ENCODE data around the gene CEP128. TPM values are rescaled to one million over a fixed set of nuclear protein-coding genes. Genes with fewer than 3 reads are reported as not detected.

Gene CEP128
- total RNA-seq, 1 experiment from 2014 or later = 28.3 TPM

GRCh38 chr14:80781972-80782367, 159.6 kb downstream of the CEP128 start:
- Histone ChIP-seq H3K4me1 (ENCODE audit: low read length) (no peaks in the 10 kb centered on the region), H3K4me2 (ENCODE audit: low read depth, low read length, poor library complexity, severe bottlenecking) (no peak overlapping the region), H3K9me3 (ENCODE audit: low read length) (no peaks in the 10 kb centered on the region), H3K27me3 (ENCODE audit: low read length) (no peaks in the 10 kb centered on the region), H2AFZ (ENCODE audit: low read length) (no peak overlapping the region), H3K9me2 (replicated peaks; ENCODE audit: insufficient read depth, low read length) (no peaks in the 10 kb centered on the region), H3K79me2 (ENCODE audit: low read length) (0 out of 2 replicates have a peak, but pooled peaks cover 3% of the 10 kb centered on the region), H4K20me1 (ENCODE audit: insufficient read depth, low read depth, low read length) (no peaks in the 10 kb centered on the region), H3K9ac (ENCODE audit: low read length) (no peak overlapping the region), H3K36me3 (ENCODE audit: insufficient read depth, low read length) (peaks cover 6% of the 10 kb centered on the region; the same call in 1 of the 2 replicates), H3K4me3 (ENCODE audit: low read length) (no peak overlapping the region), H3K27ac (ENCODE audit: low read length) (no peak overlapping the region)
- DNase-seq = no peak

- Histone ChIP-seq H3K9me2 (replicated peaks; ENCODE audit: insufficient read depth, low read length) (no peaks in the 10 kb centered on the region), H3K9me3 (ENCODE audit: low read length) (no peaks in the 10 kb centered on the region), H4K20me1 (ENCODE audit: insufficient read depth, low read depth, low read length) (no peaks in the 10 kb centered on the region), H3K36me3 (ENCODE audit: insufficient read depth, low read length) (peaks cover 5% of the 10 kb centered on the region; the same call in 1 of the 2 replicates), H3K79me2 (ENCODE audit: low read length) (0 out of 2 replicates have a peak, but pooled peaks cover 3% of the 10 kb centered on the region), H3K9ac (ENCODE audit: low read length) (no peak overlapping the region), H3K4me2 (ENCODE audit: low read depth, low read length, poor library complexity, severe bottlenecking) (no peak overlapping the region), H3K27ac (ENCODE audit: low read length) (no peak overlapping the region), H3K4me3 (ENCODE audit: low read length) (no peak overlapping the region), H3K27me3 (ENCODE audit: low read length) (no peaks in the 10 kb centered on the region), H2AFZ (ENCODE audit: low read length) (no peak overlapping the region), H3K4me1 (ENCODE audit: low read length) (no peaks in the 10 kb centered on the region)
- no peak for DNase-seq
These were observed 161.0 kb downstream of the CEP128 start for GRCh38 chr14:80780500-80780899.

GRCh38 chr14:80776657-80777056, 164.9 kb downstream of the CEP128 start:
- Histone ChIP-seq H3K79me2 (ENCODE audit: low read length) (0 out of 2 replicates have a peak, but pooled peaks cover 3% of the 10 kb centered on the region), H3K36me3 (ENCODE audit: insufficient read depth, low read length) (0 out of 2 replicates have a peak, but pooled peaks cover 4% of the 10 kb centered on the region), H3K9me3 (ENCODE audit: low read length) (no peaks in the 10 kb centered on the region), H4K20me1 (ENCODE audit: insufficient read depth, low read depth, low read length) (no peaks in the 10 kb centered on the region), H3K4me1 (ENCODE audit: low read length) (no peaks in the 10 kb centered on the region), H3K27me3 (ENCODE audit: low read length) (no peaks in the 10 kb centered on the region), H3K9ac (ENCODE audit: low read length) (no peak overlapping the region), H3K4me2 (ENCODE audit: low read depth, low read length, poor library complexity, severe bottlenecking) (no peak overlapping the region), H3K9me2 (replicated peaks; ENCODE audit: insufficient read depth, low read length) (no peaks in the 10 kb centered on the region), H2AFZ (ENCODE audit: low read length) (no peak overlapping the region), H3K4me3 (ENCODE audit: low read length) (no peak overlapping the region), H3K27ac (ENCODE audit: low read length) (no peak overlapping the region)
- no peak for DNase-seq

GRCh38 chr14:80776186-80776585, 165.4 kb downstream of the CEP128 start:
- DNase-seq = no peak
- H3K36me3 ChIP-seq (ENCODE audit: insufficient read depth, low read length) = 0 out of 2 replicates have a peak, but pooled peaks cover 4% of the 10 kb centered on the region
- H3K27ac ChIP-seq (ENCODE audit: low read length) = no peak overlapping the region
- no peaks in the 10 kb centered on the region for H3K27me3 ChIP-seq (ENCODE audit: low read length)
- no peaks in the 10 kb centered on the region for H3K9me2 ChIP-seq (replicated peaks; ENCODE audit: insufficient read depth, low read length)
- H3K4me3 ChIP-seq (ENCODE audit: low read length) = no peak overlapping the region
- no peak overlapping the region for H3K9ac ChIP-seq (ENCODE audit: low read length)
- no peak overlapping the region for H2AFZ ChIP-seq (ENCODE audit: low read length)
- H3K4me2 ChIP-seq (ENCODE audit: low read depth, low read length, poor library complexity, severe bottlenecking) = no peak overlapping the region
- 0 out of 2 replicates have a peak, but pooled peaks cover 3% of the 10 kb centered on the region for H3K79me2 ChIP-seq (ENCODE audit: low read length)
- H3K9me3 ChIP-seq (ENCODE audit: low read length) = no peaks in the 10 kb centered on the region
- no peaks in the 10 kb centered on the region for H4K20me1 ChIP-seq (ENCODE audit: insufficient read depth, low read depth, low read length)
- no peaks in the 10 kb centered on the region for H3K4me1 ChIP-seq (ENCODE audit: low read length)

GRCh38 chr14:80772504-80772903, 169.0 kb downstream of the CEP128 start:
- peaks cover 9% of the 10 kb centered on the region; the same call in 1 of the 2 replicates for H3K36me3 ChIP-seq (ENCODE audit: insufficient read depth, low read length)
- H3K27ac ChIP-seq (ENCODE audit: low read length) = no peak overlapping the region
- no peak overlapping the region for H2AFZ ChIP-seq (ENCODE audit: low read length)
- H3K27me3 ChIP-seq (ENCODE audit: low read length) = no peaks in the 10 kb centered on the region
- H4K20me1 ChIP-seq (ENCODE audit: insufficient read depth, low read depth, low read length) = no peaks in the 10 kb centered on the region
- H3K9me3 ChIP-seq (ENCODE audit: low read length) = no peaks in the 10 kb centered on the region
- H3K9me2 ChIP-seq (replicated peaks; ENCODE audit: insufficient read depth, low read length) = no peaks in the 10 kb centered on the region
- H3K4me2 ChIP-seq (ENCODE audit: low read depth, low read length, poor library complexity, severe bottlenecking) = no peak overlapping the region
- H3K9ac ChIP-seq (ENCODE audit: low read length) = no peak overlapping the region
- H3K79me2 ChIP-seq (ENCODE audit: low read length) = no peaks in the 10 kb centered on the region
- no peak for DNase-seq
- H3K4me3 ChIP-seq (ENCODE audit: low read length) = no peak overlapping the region
- no peaks in the 10 kb centered on the region; the same call in 1 of the 2 replicates for H3K4me1 ChIP-seq (ENCODE audit: low read length)

GRCh38 chr14:80771201-80771600, 170.3 kb downstream of the CEP128 start:
- H2AFZ ChIP-seq (ENCODE audit: low read length) = no peak overlapping the region
- no peaks in the 10 kb centered on the region for H3K27me3 ChIP-seq (ENCODE audit: low read length)
- H3K27ac ChIP-seq (ENCODE audit: low read length) = no peak overlapping the region
- peaks cover 9% of the 10 kb centered on the region; the same call in 1 of the 2 replicates for H3K36me3 ChIP-seq (ENCODE audit: insufficient read depth, low read length)
- no peaks in the 10 kb centered on the region for H3K9me3 ChIP-seq (ENCODE audit: low read length)
- no peak overlapping the region for H3K9ac ChIP-seq (ENCODE audit: low read length)
- H3K4me1 ChIP-seq (ENCODE audit: low read length) = no peaks in the 10 kb centered on the region; the same call in 1 of the 2 replicates
- DNase-seq = no peak
- H3K9me2 ChIP-seq (replicated peaks; ENCODE audit: insufficient read depth, low read length) = no peaks in the 10 kb centered on the region
- H3K4me3 ChIP-seq (ENCODE audit: low read length) = no peak overlapping the region
- H3K4me2 ChIP-seq (ENCODE audit: low read depth, low read length, poor library complexity, severe bottlenecking) = no peak overlapping the region
- H3K79me2 ChIP-seq (ENCODE audit: low read length) = no peaks in the 10 kb centered on the region
- no peaks in the 10 kb centered on the region for H4K20me1 ChIP-seq (ENCODE audit: insufficient read depth, low read depth, low read length)

GRCh38 chr14:80770114-80770908, 171.2 kb downstream of the CEP128 start:
- DNase-seq = no peak
- no peaks in the 10 kb centered on the region for H4K20me1 ChIP-seq (ENCODE audit: insufficient read depth, low read depth, low read length)
- H3K36me3 ChIP-seq (ENCODE audit: insufficient read depth, low read length) = peaks cover 9% of the 10 kb centered on the region; the same call in 1 of the 2 replicates
- H3K4me2 ChIP-seq (ENCODE audit: low read depth, low read length, poor library complexity, severe bottlenecking) = no peak overlapping the region
- no peaks in the 10 kb centered on the region for H3K9me3 ChIP-seq (ENCODE audit: low read length)
- no peak overlapping the region for H2AFZ ChIP-seq (ENCODE audit: low read length)
- no peaks in the 10 kb centered on the region; the same call in 1 of the 2 replicates for H3K4me1 ChIP-seq (ENCODE audit: low read length)
- H3K79me2 ChIP-seq (ENCODE audit: low read length) = no peaks in the 10 kb centered on the region
- no peaks in the 10 kb centered on the region for H3K9me2 ChIP-seq (replicated peaks; ENCODE audit: insufficient read depth, low read length)
- no peak overlapping the region for H3K27ac ChIP-seq (ENCODE audit: low read length)
- H3K9ac ChIP-seq (ENCODE audit: low read length) = no peak overlapping the region
- no peaks in the 10 kb centered on the region for H3K27me3 ChIP-seq (ENCODE audit: low read length)
- no peak overlapping the region for H3K4me3 ChIP-seq (ENCODE audit: low read length)

- H2AFZ ChIP-seq (ENCODE audit: low read length) = no peak overlapping the region
- peaks cover 5% of the 10 kb centered on the region; the same call in 1 of the 2 replicates for H3K36me3 ChIP-seq (ENCODE audit: insufficient read depth, low read length)
- no peak overlapping the region for H3K27ac ChIP-seq (ENCODE audit: low read length)
- no peak overlapping the region for H3K9ac ChIP-seq (ENCODE audit: low read length)
- no peak overlapping the region for H3K4me3 ChIP-seq (ENCODE audit: low read length)
- H3K79me2 ChIP-seq (ENCODE audit: low read length) = no peaks in the 10 kb centered on the region
- H3K4me1 ChIP-seq (ENCODE audit: low read length) = no peaks in the 10 kb centered on the region; the same call in 1 of the 2 replicates
- no peak overlapping the region for H3K4me2 ChIP-seq (ENCODE audit: low read depth, low read length, poor library complexity, severe bottlenecking)
- H3K27me3 ChIP-seq (ENCODE audit: low read length) = no peaks in the 10 kb centered on the region
- no peak for DNase-seq
- no peaks in the 10 kb centered on the region for H4K20me1 ChIP-seq (ENCODE audit: insufficient read depth, low read depth, low read length)
- no peaks in the 10 kb centered on the region for H3K9me2 ChIP-seq (replicated peaks; ENCODE audit: insufficient read depth, low read length)
- H3K9me3 ChIP-seq (ENCODE audit: low read length) = no peaks in the 10 kb centered on the region
These were observed 172.9 kb downstream of the CEP128 start for GRCh38 chr14:80768646-80769045.
